ENCODE data around the gene NUB1. TPM values are rescaled to one million over a fixed set of nuclear protein-coding genes. Genes with fewer than 3 reads are reported as not detected.

The NUB1 gene, protein sequence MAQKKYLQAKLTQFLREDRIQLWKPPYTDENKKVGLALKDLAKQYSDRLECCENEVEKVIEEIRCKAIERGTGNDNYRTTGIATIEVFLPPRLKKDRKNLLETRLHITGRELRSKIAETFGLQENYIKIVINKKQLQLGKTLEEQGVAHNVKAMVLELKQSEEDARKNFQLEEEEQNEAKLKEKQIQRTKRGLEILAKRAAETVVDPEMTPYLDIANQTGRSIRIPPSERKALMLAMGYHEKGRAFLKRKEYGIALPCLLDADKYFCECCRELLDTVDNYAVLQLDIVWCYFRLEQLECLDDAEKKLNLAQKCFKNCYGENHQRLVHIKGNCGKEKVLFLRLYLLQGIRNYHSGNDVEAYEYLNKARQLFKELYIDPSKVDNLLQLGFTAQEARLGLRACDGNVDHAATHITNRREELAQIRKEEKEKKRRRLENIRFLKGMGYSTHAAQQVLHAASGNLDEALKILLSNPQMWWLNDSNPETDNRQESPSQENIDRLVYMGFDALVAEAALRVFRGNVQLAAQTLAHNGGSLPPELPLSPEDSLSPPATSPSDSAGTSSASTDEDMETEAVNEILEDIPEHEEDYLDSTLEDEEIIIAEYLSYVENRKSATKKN
- total RNA-seq (2022; extraction: Qiagen RNA extraction; ENCODE audit: low read depth) = 37.2 to 52.1 TPM (median 39.9 TPM) in 5 replicates

GRCh38 chr7:151341357-151342101, at the start of gene NUB1:
Gene NUB1 (plus strand): TSS chr7:151341812. CDS start chr7:151345350, 3,538 bp downstream.

GRCh38 chr7:151409667-151410404, 68.2 kb downstream of the NUB1 start, which contains the start of gene WDR86:
Gene WDR86 (minus strand): TSS chr7:151410038. CDS start chr7:151409589, 449 bp downstream.

Other genes starting within 250 kb of the NUB1 start
- not detected in 5 replicates for gene GBX1, start 174.1 kb upstream of the NUB1 start, total RNA-seq (2022; extraction: Qiagen RNA extraction; ENCODE audit: low read depth)
- not detected in 5 replicates for gene ASB10, start 154.6 kb upstream of the NUB1 start, total RNA-seq (2022; extraction: Qiagen RNA extraction; ENCODE audit: low read depth)
- gene H2BK1, start 131.3 kb upstream of the NUB1 start, total RNA-seq (2022; extraction: Qiagen RNA extraction; ENCODE audit: low read depth) = not detected in 5 replicates
- gene ABCF2, start 114.6 kb upstream of the NUB1 start, total RNA-seq (2022; extraction: Qiagen RNA extraction; ENCODE audit: low read depth) = 69.2 to 73.0 TPM (median 70.1 TPM) in 5 replicates
- 39.4 to 53.0 TPM (median 48.5 TPM) in 5 replicates for gene CHPF2, start 109.3 kb upstream of the NUB1 start, total RNA-seq (2022; extraction: Qiagen RNA extraction; ENCODE audit: low read depth)
- 8.9 to 12.0 TPM (median 11.2 TPM) in 5 replicates for gene SMARCD3, start 93.1 kb upstream of the NUB1 start, total RNA-seq (2022; extraction: Qiagen RNA extraction; ENCODE audit: low read depth)
- 0.09 to 0.26 TPM (median 0.15 TPM) in 5 replicates for gene WDR86, start 68.2 kb downstream of the NUB1 start, total RNA-seq (2022; extraction: Qiagen RNA extraction; ENCODE audit: low read depth)
- gene CRYGN, start 98.3 kb downstream of the NUB1 start, total RNA-seq (2022; extraction: Qiagen RNA extraction; ENCODE audit: low read depth) = not detected in 5 replicates
- 108 to 167 TPM (median 144 TPM) in 5 replicates for gene RHEB, start 178.1 kb downstream of the NUB1 start, total RNA-seq (2022; extraction: Qiagen RNA extraction; ENCODE audit: low read depth)